HG03196 (cell line): Measurements from ENCODE around the gene PBX4.

Experiments used
- ATAC-seq: cut with Tn5 transposase; IDR thresholded peaks from one replicate; pipeline ENCODE4 v1.9.1; 2021; ENCODE audit not compliant: unreplicated experiment

PBX4 gene

DNA sequence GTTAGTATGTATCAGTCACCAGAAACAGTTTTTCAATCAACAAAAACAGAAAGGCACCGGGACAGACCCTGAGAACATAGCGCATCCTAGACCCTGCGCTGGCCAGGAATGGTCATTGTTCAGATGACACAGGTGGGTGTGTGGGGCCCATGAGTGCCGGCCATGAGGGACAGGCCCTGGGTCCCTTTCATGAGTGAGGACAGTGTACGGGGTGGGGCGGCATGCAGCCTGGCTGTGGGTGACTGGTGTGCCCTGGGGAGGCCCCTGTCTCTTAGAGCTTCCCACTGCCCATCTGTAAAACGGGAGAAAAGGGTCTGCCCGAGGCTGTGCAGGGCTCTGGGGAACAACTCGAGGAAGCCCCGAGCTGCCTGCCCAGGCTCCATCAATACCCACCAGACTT is 25.8 kb downstream of the PBX4 start:
- ATAC-seq, result no peak

DNA sequence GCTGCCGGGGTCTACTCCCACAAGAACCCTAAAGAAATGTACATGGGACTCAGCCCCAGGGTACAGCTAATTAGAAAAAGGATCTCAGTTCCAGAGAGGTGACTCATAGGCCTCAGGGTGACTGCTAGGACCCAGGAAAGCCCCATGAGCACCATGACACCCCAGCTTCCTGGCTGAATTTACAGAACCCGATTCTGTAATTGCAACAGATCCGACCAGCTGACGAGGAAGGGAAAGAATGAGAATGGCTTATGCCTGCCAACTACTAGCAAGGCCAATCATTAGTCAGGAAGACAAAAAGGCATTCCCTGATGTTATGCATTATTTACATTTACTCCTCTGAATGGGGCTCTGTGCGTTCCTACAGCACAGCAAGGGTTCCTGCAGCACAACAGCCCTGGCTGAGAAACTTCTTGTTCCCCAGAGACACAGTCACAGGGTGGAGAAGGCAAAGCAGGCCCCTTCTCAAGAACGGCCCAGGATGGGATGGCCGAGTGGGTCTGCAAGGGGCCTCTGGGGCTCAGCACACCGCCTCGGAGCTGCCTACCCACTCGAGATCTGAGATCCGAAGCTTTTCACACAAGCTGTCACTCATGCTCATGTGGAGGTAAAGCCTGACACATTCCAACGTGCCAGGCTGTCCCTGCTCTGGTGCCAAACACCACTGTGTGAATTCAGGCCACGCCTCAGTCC is 27.2 kb downstream of the PBX4 start:
- no peak for ATAC-seq

DNA sequence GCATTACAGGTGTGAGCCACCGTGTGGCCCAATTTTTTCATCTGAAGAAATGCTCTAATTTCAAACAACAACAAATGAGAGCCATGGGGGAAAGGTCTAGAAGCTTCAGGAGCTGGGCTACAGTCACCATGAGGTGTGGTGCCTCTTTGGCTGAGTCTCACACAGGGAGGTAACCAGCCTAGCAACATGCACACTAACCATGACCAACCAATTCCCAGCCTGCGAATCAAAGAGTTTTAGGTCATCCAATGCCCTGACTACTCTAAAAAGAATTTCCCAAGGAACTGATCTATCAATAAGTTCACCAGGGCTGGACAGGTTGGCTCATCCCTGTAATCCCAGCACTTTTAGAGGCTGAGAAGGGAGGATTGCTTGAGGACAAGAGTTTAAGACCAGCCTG is 29.9 kb downstream of the PBX4 start:
- no peak for ATAC-seq

- ATAC-seq, result no peak
Measured at GRCh38 chr19:19587771-19588170, 30.7 kb downstream of the PBX4 start.

DNA sequence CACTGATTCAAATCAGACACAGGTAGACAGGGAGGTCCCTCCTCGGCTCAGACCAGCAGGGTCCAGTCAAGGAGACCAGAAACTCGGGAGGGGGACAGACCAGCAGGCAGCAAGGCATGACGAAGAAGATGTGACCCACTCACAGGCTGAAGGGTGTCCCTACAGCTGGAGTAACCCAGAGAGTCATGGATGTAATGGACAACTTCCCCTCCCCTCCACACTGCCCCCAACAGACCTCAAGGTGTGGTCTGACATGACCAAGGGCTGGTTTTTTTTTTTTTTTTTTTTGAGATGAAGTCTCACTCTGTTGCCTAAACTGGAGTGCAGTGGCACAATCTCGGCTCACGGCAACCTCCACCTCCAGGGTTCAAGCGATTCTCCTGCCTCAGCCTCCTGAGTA is 34.1 kb downstream of the PBX4 start:
- ATAC-seq, result no peak

- no peak for ATAC-seq
Measured at GRCh38 chr19:19582471-19582870, 36.0 kb downstream of the PBX4 start.

DNA sequence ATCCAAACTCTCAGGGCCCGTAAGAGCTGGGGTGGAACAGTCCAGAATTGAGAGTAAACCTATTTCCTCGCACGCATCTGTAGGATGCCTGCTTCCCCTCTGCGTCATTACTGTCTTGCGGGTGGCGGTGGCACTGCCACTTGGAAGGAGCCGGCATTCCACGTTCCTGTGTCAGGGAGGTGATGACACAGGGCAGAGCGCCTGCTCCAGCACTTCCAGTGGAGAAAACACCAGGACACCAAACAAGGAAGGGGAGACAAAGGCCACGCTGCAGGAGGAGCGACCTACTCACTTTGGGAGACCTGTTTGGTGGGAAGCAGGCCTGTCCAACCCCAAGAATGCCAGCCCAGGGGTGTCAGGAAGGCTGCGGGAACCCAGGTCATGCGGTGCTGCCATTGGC is 37.1 kb downstream of the PBX4 start:
- ATAC-seq, result no peak

GRCh38 chr19:19580418-19580817 is 38.1 kb downstream of the PBX4 start:
- ATAC-seq, result no peak

GRCh38 chr19:19579533-19580361 is 38.7 kb downstream of the PBX4 start:
- no peak for ATAC-seq

- ATAC-seq, result no peak
Measured at GRCh38 chr19:19578252-19578651, 40.2 kb downstream of the PBX4 start.

DNA sequence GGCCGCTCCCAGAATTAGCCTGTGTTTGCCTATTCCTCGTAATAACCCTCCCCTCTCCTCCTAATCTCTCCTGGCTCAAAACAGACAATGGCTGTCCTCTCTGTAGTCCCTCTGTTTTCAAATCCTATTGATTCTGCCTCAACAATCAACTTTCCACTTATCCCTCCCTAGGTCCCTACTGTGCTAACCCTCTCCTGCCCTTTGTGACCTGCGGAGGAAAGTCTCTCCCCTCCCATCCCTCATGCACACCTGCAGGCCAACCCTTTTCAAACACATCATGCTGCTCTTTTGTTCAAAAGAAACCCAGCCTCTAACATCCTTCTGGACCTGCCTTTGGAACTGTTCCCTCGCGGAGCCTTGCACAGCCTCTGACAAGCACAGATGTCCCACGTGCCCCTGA is 43.1 kb downstream of the PBX4 start:
- no peak for ATAC-seq

DNA sequence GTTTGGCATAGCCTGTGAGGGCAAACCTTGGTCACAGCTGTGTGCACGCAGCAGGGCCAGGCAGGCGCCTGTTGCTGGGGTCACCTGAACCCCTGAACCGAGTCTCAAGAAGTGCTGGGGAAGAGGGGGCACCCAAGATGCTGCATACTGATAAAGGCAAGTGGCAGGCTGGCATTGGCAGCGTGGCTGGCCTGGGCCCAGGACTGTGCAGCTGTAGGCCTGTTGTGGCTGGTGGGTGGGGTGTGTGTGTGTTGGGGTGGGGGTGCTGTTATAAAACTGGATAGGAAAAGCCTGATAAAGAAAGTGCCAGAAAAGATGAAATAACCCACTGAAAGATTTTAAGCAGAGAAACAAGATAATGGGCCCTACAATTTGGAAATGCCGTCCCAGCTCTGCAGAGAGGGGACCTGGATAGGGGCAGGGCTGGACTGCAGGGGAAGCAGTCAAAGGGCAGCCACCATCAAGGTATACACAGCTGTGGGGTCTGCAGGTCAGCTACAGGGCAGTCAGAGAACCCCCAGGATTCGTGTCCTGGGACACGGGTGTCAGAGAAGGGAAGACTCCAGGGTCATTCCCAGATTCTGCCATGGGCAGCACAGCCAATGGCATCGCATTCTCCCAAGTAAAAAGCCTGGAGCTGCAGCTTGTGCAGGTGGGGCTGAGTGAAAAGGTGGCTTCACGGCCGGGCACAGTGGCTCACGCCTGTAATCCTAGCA is 47.3 kb downstream of the PBX4 start:
- no peak for ATAC-seq

DNA sequence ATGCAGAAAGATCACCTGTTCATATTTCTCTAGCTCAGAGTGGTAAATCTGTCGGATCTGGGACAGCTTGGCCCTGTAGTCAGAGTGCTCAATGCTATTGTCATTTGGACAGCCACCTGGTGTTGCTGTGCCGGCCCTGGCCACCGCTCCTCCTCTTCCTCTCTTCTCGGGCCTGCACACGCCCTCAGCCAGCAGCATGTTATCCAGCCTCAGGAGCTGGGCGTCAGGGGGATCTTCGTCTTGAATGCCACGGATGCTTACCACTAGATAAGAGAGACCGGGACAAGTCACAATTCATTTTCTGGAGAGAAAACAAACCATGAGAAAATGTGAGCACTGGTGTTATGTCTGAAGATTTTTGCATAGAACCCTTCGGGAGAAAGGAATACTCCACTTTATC is 47.9 kb downstream of the PBX4 start:
- no peak for ATAC-seq

GRCh38 chr19:19568802-19569756 is 49.4 kb downstream of the PBX4 start:
- no peak for ATAC-seq

GRCh38 chr19:19567391-19567790 is 51.1 kb downstream of the PBX4 start:
- no peak for ATAC-seq

DNA sequence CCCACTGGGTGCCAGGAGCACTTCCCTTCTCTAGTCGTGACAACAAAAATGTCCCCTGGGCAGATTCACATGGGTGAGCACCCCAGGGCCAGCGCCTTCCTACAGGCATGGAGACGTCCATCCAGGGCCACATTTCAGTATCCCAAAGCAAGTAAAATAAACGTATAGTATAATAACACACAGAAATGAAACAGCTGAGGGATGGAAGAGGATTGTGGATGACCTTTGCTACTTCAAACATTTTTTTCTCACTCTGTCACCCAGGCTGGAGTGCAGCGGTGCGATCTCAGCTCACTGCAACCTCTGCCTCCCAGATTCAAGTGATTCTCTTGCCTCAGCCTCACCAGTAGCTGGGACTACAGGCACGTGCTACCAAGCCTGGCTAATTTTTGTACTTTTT is 52.2 kb downstream of the PBX4 start:
- ATAC-seq, result no peak

DNA sequence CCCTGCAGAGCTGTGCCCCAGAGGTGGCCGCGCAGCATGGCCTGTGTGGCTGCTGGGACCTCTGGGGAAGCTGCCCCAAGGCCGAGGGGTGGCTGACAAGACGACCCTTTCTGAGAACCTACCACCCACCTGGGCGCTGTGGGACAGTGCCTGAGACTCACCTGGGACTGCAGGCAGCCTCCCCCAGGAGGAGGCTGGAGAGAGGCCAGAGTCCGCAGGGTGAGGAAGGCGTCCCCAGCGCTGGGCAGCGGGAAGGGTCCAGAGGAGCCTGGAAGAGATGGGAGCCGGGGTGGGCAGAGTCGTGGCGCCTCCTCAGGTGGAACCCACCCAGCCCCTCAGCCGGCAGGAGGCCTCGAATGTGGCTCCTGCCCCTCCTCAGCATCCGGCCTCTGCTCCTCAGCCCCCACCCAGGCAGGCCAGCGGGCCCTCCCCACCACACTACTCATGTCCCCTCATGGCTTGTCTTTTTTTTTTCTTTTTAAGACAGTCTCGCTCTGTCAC is 55.1 kb downstream of the PBX4 start:
- no peak for ATAC-seq

GRCh38 chr19:19562665-19563347 is 55.7 kb downstream of the PBX4 start:
- ATAC-seq, result no peak

- ATAC-seq, result no peak
Measured at GRCh38 chr19:19561946-19562664, 56.4 kb downstream of the PBX4 start.
